Esophagus muscularis mucosa (tissue), 4 donors: Measurements from ENCODE around the gene GTF2IRD1.

Source experiments
- CTCF ChIP-seq, 3 experiments: fragments of 200-600 bp in 2 of 3; fragments of 450-650 bp in 1 of 3; sonication (generic) in 2 of 3; IDR thresholded peaks; one replicate each; pipeline ENCODE4 v1.5.1; 2017 to 2019; ENCODE audit warnings: antibody characterized with exemption in 3 of 3, mild to moderate bottlenecking in 2 of 3, moderate library complexity in 1 of 3
- EP300 ChIP-seq: sonication (generic); formaldehyde crosslinking; IDR thresholded peaks from one replicate; pipeline ENCODE4 v1.6.1; 2017; ENCODE audit warnings: antibody characterized with exemption
- POLR2A ChIP-seq: fragments of 450-650 bp; IDR thresholded peaks from one replicate; pipeline ENCODE4 v1.6.1; 2017; ENCODE audit warnings: antibody characterized with exemption, moderate library complexity, mild to moderate bottlenecking, low read depth

- no peak for TF ChIP-seq CTCF (IDR thresholded peaks at IDR 0.05)
- no peak for TF ChIP-seq POLR2A
- TF ChIP-seq EP300 = no peak
Observed at GRCh38 chr7:74527842-74528241, 74.1 kb downstream of the GTF2IRD1 start.
